A673 (cell line): Measurements from ENCODE around the gene EML2.

Source experiments
- CTCF ChIP-seq: fragments of 300-800, 200-600 bp; sonication (generic); conservative IDR thresholded peaks from 2 replicates; pipeline ENCODE4 v1.5.1; 2017; ENCODE audit warnings: low read depth, mild to moderate bottlenecking, antibody characterized with exemption, low read length, moderate library complexity, mixed read lengths
- EZH2 ChIP-seq: fragments of 200-600 bp; sonication (generic); IDR thresholded peaks from 2 replicates; pipeline ENCODE4 v1.6.1; 2017; ENCODE audit warnings: borderline replicate concordance, low read depth, mild to moderate bottlenecking, mixed read lengths, antibody characterized with exemption, low read length; ENCODE audit not compliant: poor library complexity, severe bottlenecking

GRCh38 chr19:45629704-45630103, 9.5 kb downstream of the EML2 start:
- TF ChIP-seq CTCF, result no peak
- TF ChIP-seq EZH2, result no peak
